ENCODE results near the gene ITGA7. TPM values are rescaled to one million over a fixed set of nuclear protein-coding genes. Genes with fewer than 3 reads are reported as not detected.

ITGA7 gene
- total RNA-seq, 1 experiment from 2014 or later: 2.7 TPM

DNA sequence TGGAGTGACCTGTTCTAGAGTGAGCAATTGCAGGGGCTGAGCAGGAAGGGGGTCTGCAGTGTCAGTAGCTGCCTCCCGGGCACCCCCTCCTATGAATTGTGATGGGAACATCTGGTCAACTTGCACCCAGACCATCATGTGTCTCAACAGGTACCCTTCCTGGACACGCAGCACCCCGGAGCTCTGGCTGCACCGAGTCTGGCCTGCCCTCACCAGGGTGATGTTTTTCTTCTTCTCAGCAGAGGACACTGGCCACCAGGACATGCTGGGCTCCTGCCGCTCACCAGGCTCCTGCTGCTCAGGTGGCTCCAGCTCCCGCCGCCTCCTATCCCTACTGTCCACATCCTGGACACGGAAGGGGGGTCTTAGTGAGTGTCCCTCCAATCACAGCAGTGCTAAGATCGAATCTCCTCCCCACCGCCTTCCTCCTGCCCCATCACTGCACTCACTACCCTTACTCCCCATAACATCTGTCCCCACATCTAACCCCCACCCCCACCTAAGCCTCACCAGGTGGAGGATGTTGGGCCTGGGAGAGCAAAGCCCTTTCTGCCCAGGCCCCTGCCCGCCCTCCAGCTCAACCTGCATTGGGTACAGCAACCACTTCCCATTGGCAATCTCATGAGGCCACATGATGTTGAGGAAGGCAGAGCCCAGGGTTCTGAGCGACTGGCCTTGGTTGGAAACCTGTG, 14.9 kb downstream of the ITGA7 start:
- H3K27me3 ChIP-seq (ENCODE audit: insufficient read depth, low read depth): peaks cover 41% of the 10 kb centered on the region
- no peaks in the 10 kb centered on the region for H3K9me2 ChIP-seq (ENCODE audit: insufficient read depth)
- H3K27ac ChIP-seq: no peak overlapping the region
- H3K36me3 ChIP-seq (ENCODE audit: low read depth): no peaks in the 10 kb centered on the region
- no peaks in the 10 kb centered on the region for H3K9me3 ChIP-seq (ENCODE audit: insufficient read depth, low read depth)
- BruUV-seq (replicated peaks): no TSS peak
- H4K20me1 ChIP-seq (ENCODE audit: insufficient read depth): no peaks in the 10 kb centered on the region
- H3K4me3 ChIP-seq: no peak overlapping the region
- TF ChIP-seq EZH2 (IDR thresholded peaks at IDR 0.05; ENCODE audit: low read depth): no peak
- TF ChIP-seq, protein P1, sequence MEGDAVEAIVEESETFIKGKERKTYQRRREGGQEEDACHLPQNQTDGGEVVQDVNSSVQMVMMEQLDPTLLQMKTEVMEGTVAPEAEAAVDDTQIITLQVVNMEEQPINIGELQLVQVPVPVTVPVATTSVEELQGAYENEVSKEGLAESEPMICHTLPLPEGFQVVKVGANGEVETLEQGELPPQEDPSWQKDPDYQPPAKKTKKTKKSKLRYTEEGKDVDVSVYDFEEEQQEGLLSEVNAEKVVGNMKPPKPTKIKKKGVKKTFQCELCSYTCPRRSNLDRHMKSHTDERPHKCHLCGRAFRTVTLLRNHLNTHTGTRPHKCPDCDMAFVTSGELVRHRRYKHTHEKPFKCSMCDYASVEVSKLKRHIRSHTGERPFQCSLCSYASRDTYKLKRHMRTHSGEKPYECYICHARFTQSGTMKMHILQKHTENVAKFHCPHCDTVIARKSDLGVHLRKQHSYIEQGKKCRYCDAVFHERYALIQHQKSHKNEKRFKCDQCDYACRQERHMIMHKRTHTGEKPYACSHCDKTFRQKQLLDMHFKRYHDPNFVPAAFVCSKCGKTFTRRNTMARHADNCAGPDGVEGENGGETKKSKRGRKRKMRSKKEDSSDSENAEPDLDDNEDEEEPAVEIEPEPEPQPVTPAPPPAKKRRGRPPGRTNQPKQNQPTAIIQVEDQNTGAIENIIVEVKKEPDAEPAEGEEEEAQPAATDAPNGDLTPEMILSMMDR (conservative IDR thresholded peaks at IDR 0.05): no peak
- DNase-seq: no peak
- ChIA-PET POLR2A (ENCODE audit: unreplicated experiment) (no interaction called here), CTCF (no interaction called here)
- H3K4me1 ChIP-seq (replicated peaks; ENCODE audit: insufficient read depth): no peaks in the 10 kb centered on the region
- no peaks in the 10 kb centered on the region for H3F3A ChIP-seq (ENCODE audit: insufficient read depth, low read depth)
- intact Hi-C loops (cut with micrococcal nuclease; ENCODE audit: unreplicated experiment): no loop called here
- no peaks in the 10 kb centered on the region for H3K79me2 ChIP-seq (ENCODE audit: low read depth)
- H2AFZ ChIP-seq: no peak overlapping the region
- H3K4me2 ChIP-seq: no peak overlapping the region

DNA sequence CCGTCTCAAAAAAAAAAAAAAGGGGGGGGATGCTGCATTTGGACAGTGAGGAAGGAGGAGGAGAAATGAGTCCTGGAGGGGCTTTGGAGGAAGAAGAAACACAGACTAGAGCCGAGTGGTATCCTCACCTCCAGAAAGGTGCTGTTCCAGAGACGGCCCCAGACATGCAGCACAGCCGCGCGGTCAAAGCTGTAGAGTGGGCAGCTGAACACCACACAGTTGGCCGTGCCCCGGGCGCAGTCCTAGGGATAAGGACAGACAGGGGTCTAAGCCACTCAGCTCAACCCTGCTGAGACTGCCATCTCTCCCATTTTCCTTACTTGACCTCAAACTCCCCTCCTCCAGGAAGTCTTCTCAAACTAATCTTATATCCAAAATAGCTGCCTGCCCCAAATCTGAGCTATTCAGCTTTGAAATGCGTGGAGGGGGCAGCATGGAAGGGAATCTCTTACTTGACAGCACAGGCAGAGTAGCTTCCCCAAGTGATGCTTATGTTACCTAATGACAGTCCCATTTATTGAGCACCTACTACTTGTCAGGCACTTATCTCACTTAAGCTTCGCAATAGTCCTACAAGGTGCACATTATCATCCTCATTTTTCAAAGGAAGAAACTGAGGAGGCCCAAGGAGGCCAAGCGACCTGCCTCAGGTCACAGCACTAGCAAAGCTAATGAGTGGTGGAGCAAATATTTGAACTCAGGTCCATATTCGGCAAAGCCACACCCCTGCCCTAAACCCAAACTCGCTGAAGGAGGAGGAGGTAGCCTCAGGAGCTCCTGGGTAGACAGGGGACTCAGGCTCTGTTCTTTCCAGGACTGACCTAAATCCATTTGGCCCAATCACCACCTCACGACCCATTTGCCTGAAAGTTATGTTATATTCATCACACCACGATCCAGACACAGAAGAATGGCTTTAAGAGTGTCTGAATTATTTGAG, 18.7 kb downstream of the ITGA7 start:
- TF ChIP-seq EZH2 (IDR thresholded peaks at IDR 0.05; ENCODE audit: low read depth): no peak
- TF ChIP-seq, protein P1 (conservative IDR thresholded peaks at IDR 0.05): no peak
- H3K4me2 ChIP-seq: no peak overlapping the region
- peaks cover 48% of the 10 kb centered on the region for H3K27me3 ChIP-seq (ENCODE audit: insufficient read depth, low read depth)
- no peaks in the 10 kb centered on the region for H3F3A ChIP-seq (ENCODE audit: insufficient read depth, low read depth)
- no peaks in the 10 kb centered on the region for H3K79me2 ChIP-seq (ENCODE audit: low read depth)
- no peaks in the 10 kb centered on the region for H3K36me3 ChIP-seq (ENCODE audit: low read depth)
- ChIA-PET POLR2A (ENCODE audit: unreplicated experiment) (no interaction called here), CTCF (interaction anchor here (0.6 kb wide), 1 partner anchor 62 kb away, joined by 6 read pairs; no protein-coding TSS in a partner anchor)
- no peak overlapping the region for H2AFZ ChIP-seq
- no peak for DNase-seq
- H3K4me1 ChIP-seq (replicated peaks; ENCODE audit: insufficient read depth): no peaks in the 10 kb centered on the region
- BruUV-seq (replicated peaks): no TSS peak
- intact Hi-C loops (cut with micrococcal nuclease; ENCODE audit: unreplicated experiment): no loop called here
- no peaks in the 10 kb centered on the region for H3K9me2 ChIP-seq (ENCODE audit: insufficient read depth)
- H3K9me3 ChIP-seq (ENCODE audit: insufficient read depth, low read depth): no peaks in the 10 kb centered on the region
- H3K4me3 ChIP-seq: no peak overlapping the region
- no peaks in the 10 kb centered on the region for H4K20me1 ChIP-seq (ENCODE audit: insufficient read depth)
- no peak overlapping the region for H3K27ac ChIP-seq

DNA sequence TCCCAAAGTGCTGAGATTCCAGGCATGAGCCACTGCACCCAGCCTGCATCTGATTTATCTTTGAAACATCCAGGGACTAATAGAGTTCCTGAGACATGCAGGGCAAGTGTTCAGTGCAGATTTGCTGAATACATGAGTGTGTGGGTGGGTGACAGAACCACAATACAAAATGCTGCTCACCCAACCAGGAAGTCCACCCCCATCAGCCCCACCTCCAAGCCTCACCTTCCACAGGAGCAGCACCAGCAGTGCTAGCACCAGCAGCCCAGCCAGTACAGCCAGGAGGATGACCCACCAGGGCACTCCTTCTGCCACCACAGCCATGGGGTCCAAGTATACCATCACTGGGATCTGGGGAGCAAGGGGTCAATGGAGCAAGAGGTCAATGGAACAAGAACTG, 20.0 kb downstream of the ITGA7 start:
- Histone ChIP-seq H3K79me2 (ENCODE audit: low read depth) (no peaks in the 10 kb centered on the region), H2AFZ (no peak overlapping the region), H3K4me2 (no peak overlapping the region), H3K27me3 (ENCODE audit: insufficient read depth, low read depth) (peaks cover 52% of the 10 kb centered on the region), H3K4me3 (no peak overlapping the region), H3F3A (ENCODE audit: insufficient read depth, low read depth) (no peaks in the 10 kb centered on the region), H3K9me2 (ENCODE audit: insufficient read depth) (no peaks in the 10 kb centered on the region), H3K9me3 (ENCODE audit: insufficient read depth, low read depth) (no peaks in the 10 kb centered on the region), H4K20me1 (ENCODE audit: insufficient read depth) (no peaks in the 10 kb centered on the region), H3K27ac (no peak overlapping the region), H3K36me3 (ENCODE audit: low read depth) (no peaks in the 10 kb centered on the region), H3K4me1 (replicated peaks; ENCODE audit: insufficient read depth) (no peaks in the 10 kb centered on the region)
- no peak for DNase-seq
- CTCF ChIA-PET: no interaction called here
- TF ChIP-seq, protein P1 (conservative IDR thresholded peaks at IDR 0.05): no peak
- no peak for TF ChIP-seq EZH2 (IDR thresholded peaks at IDR 0.05; ENCODE audit: low read depth)
- intact Hi-C loops (cut with micrococcal nuclease; ENCODE audit: unreplicated experiment): no loop called here
- POLR2A ChIA-PET (ENCODE audit: unreplicated experiment): no interaction called here
- BruUV-seq (replicated peaks): no TSS peak

All from PC-9 (cell line).